Measurements from ENCODE around the gene PLEKHG5. TPM values are rescaled to one million over a fixed set of nuclear protein-coding genes. Genes with fewer than 3 reads are reported as not detected.

Gene PLEKHG5
- total RNA-seq, 1 experiment from 2014 or later = not detected

DNA sequence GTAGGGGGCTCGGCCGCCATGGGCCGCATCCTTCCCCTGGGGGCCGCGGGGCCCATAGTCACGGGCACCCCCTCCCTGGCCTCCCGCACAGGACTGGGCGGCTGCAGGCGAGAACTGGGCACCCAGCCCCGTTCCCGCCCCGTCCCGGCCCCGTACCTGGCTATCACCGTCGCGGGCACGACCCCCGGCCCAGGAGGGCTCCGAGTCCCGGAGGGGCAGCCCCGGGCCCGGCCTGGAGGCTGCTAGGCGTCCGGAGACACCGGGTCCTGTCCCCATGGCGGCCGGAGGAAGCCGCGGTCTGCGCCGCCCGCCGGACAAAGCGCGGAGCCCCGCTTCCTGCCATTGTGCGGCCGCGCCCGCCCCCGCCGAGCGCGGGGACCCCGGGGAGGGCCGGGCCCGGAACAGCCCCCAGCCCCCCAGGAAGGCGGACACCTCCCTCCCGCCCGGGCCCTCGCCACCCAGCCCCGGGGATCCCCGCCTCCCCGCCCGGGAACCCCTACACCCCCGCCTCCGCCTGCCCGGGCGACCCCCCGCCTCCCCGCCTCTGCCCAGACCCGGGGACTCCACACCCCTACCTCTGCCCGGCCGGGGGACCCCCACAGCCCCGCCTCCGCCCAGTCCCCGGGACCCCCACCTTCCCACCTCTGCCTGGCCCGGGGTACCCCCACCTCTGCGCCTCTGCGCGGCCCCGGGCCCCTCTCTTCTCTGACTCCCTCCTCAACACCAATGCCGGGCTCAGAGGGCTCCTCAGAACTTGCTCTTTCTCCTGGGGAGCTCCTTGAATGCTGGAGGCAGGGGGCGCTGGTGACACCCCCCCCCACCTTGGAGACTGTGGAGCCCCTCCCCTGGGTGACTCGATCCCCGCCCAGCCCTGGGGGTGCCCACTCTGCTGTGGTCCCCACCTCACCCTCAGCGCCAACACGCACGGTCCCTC is 6.0 kb downstream of the PLEKHG5 start:
- no peaks in the 10 kb centered on the region for H3K36me3 ChIP-seq (ENCODE audit: insufficient read depth, low read length)
- H3K4me1 ChIP-seq (ENCODE audit: low read length) = peaks cover 6% of the 10 kb centered on the region
- H2AFZ ChIP-seq (ENCODE audit: low read length) = no peak overlapping the region
- H3K79me2 ChIP-seq (ENCODE audit: low read length) = no peaks in the 10 kb centered on the region
- H3K9me3 ChIP-seq (ENCODE audit: low read length) = no peaks in the 10 kb centered on the region
- H3K9ac ChIP-seq (ENCODE audit: low read length) = no peak overlapping the region
- no peak overlapping the region for H3K4me2 ChIP-seq (ENCODE audit: low read depth, low read length, poor library complexity, severe bottlenecking)
- no peak overlapping the region for H3K4me3 ChIP-seq (ENCODE audit: low read length)
- no peaks in the 10 kb centered on the region for H4K20me1 ChIP-seq (ENCODE audit: insufficient read depth, low read depth, low read length)
- no peaks in the 10 kb centered on the region for H3K27me3 ChIP-seq (ENCODE audit: low read length)
- no peaks in the 10 kb centered on the region for H3K9me2 ChIP-seq (replicated peaks; ENCODE audit: insufficient read depth, low read length)
- DNase-seq = no peak
- no peak overlapping the region for H3K27ac ChIP-seq (ENCODE audit: low read length)

DNA sequence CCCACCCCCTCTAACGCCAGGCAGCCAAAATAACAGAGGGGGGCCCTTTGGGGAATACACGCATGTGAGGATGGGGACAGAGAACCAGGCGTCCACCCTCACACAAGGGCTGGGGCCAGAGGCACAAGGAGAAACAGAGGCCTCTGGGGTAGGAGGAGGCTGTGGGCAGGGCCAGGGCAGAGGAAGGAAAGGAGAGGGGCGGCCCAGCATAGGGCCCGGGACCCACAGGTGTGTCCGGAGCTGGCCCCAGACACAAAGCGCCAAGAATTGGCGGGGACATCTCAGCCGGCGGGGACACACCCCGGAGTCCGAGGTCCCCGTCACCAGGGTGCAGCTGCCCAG is 6.7 kb downstream of the PLEKHG5 start:
- no peaks in the 10 kb centered on the region for H4K20me1 ChIP-seq (ENCODE audit: insufficient read depth, low read depth, low read length)
- no peaks in the 10 kb centered on the region for H3K9me2 ChIP-seq (replicated peaks; ENCODE audit: insufficient read depth, low read length)
- H3K27me3 ChIP-seq (ENCODE audit: low read length) = no peaks in the 10 kb centered on the region
- H3K9ac ChIP-seq (ENCODE audit: low read length) = no peak overlapping the region
- H3K4me1 ChIP-seq (ENCODE audit: low read length) = no peaks in the 10 kb centered on the region
- DNase-seq = no peak
- no peaks in the 10 kb centered on the region for H3K79me2 ChIP-seq (ENCODE audit: low read length)
- no peak overlapping the region for H3K4me3 ChIP-seq (ENCODE audit: low read length)
- H3K9me3 ChIP-seq (ENCODE audit: low read length) = no peaks in the 10 kb centered on the region
- H3K36me3 ChIP-seq (ENCODE audit: insufficient read depth, low read length) = no peaks in the 10 kb centered on the region
- no peak overlapping the region for H2AFZ ChIP-seq (ENCODE audit: low read length)
- H3K27ac ChIP-seq (ENCODE audit: low read length) = no peak overlapping the region
- H3K4me2 ChIP-seq (ENCODE audit: low read depth, low read length, poor library complexity, severe bottlenecking) = no peak overlapping the region

DNA sequence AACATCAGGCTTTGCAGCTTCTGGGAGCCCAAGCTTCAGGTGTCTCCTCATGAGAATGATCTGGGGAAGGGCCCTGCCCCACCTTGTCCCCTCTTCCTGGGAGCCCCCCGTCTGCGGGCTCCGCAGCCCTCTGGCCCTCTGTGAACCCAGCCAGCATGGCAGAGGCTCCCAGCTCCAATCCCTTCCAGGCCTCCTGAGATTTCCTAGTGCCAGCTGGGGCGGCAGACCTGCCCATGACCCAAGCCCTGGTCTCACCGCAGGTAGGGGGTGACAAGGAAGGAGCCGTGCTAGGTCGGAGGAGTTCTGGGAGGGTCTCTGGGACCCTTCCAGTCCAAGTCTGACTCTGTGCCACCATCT is 7.7 kb downstream of the PLEKHG5 start:
- no peaks in the 10 kb centered on the region for H3K36me3 ChIP-seq (ENCODE audit: insufficient read depth, low read length)
- no peaks in the 10 kb centered on the region for H4K20me1 ChIP-seq (ENCODE audit: insufficient read depth, low read depth, low read length)
- no peak overlapping the region for H2AFZ ChIP-seq (ENCODE audit: low read length)
- DNase-seq = no peak
- H3K79me2 ChIP-seq (ENCODE audit: low read length) = no peaks in the 10 kb centered on the region
- H3K4me3 ChIP-seq (ENCODE audit: low read length) = no peak overlapping the region
- no peak overlapping the region for H3K4me2 ChIP-seq (ENCODE audit: low read depth, low read length, poor library complexity, severe bottlenecking)
- no peaks in the 10 kb centered on the region for H3K27me3 ChIP-seq (ENCODE audit: low read length)
- H3K9me3 ChIP-seq (ENCODE audit: low read length) = no peaks in the 10 kb centered on the region
- H3K9me2 ChIP-seq (replicated peaks; ENCODE audit: insufficient read depth, low read length) = no peaks in the 10 kb centered on the region
- no peak overlapping the region for H3K9ac ChIP-seq (ENCODE audit: low read length)
- H3K27ac ChIP-seq (ENCODE audit: low read length) = no peak overlapping the region
- H3K4me1 ChIP-seq (ENCODE audit: low read length) = no peaks in the 10 kb centered on the region

DNA sequence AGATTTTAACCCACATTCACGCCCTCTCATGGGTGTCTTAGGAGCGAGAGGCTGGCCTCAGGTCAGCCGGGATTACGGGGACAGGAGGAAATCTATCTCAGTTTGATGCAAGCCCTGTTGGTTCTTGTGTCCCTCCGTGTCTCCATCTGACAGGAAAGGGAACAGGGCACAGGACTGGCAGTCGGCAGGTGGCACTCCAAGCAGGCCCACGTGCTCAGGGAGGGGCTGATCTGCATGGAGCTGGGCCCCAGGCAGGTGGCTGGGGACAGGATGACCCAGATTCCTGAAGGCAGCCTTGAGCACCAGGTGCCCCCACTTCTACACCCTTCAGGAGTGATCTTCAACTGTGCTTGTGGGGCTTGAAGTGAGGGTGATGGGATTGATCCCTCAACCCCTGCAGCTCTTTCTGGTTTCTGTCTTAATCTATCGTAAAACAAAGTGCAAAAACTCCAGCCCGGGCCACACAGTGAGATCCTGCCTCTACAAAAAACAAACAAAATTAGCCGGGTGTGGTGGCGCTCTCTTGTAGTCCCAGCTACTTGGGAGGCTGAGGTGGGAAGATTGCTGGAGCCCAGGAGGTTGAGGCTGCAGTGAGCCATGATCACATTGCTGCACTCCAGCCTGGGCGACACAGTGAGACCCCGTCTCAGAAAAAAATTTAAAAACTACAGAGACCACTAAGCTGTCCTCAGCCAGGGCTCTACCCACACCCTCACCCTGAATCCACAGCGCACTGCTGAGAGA is 8.3 kb downstream of the PLEKHG5 start:
- H3K79me2 ChIP-seq (ENCODE audit: low read length) = no peaks in the 10 kb centered on the region
- H3K4me2 ChIP-seq (ENCODE audit: low read depth, low read length, poor library complexity, severe bottlenecking) = no peak overlapping the region
- no peak overlapping the region for H3K27ac ChIP-seq (ENCODE audit: low read length)
- H4K20me1 ChIP-seq (ENCODE audit: insufficient read depth, low read depth, low read length) = no peaks in the 10 kb centered on the region
- H3K9me2 ChIP-seq (replicated peaks; ENCODE audit: insufficient read depth, low read length) = no peaks in the 10 kb centered on the region
- H2AFZ ChIP-seq (ENCODE audit: low read length) = no peak overlapping the region
- H3K4me1 ChIP-seq (ENCODE audit: low read length) = no peaks in the 10 kb centered on the region
- no peak overlapping the region for H3K9ac ChIP-seq (ENCODE audit: low read length)
- DNase-seq = no peak
- no peaks in the 10 kb centered on the region for H3K36me3 ChIP-seq (ENCODE audit: insufficient read depth, low read length)
- no peaks in the 10 kb centered on the region for H3K9me3 ChIP-seq (ENCODE audit: low read length)
- H3K27me3 ChIP-seq (ENCODE audit: low read length) = no peaks in the 10 kb centered on the region
- no peak overlapping the region for H3K4me3 ChIP-seq (ENCODE audit: low read length)

DNA sequence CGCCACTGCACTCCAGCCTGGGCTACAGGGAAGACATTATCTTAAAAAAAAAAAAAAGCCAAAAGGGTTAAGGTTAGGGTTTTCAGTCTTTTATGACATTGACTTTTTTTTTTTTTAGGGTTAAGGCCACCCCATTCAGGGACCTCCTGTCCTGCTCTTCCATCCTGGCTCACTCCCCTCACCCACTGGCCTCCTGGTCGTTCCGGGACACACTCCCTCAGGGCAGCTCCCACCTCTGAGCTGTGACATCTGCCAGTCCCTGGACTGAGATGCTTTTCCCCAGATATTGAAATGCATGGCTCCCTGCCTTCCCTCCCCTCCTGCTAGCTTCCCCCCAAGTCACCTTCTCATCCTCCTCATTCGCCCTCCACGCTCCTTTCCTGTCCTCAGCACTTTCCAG is 9.6 kb downstream of the PLEKHG5 start:
- Histone ChIP-seq H3K4me1 (ENCODE audit: low read length) (no peaks in the 10 kb centered on the region), H3K9ac (ENCODE audit: low read length) (no peak overlapping the region), H2AFZ (ENCODE audit: low read length) (no peak overlapping the region), H3K27ac (ENCODE audit: low read length) (no peak overlapping the region), H4K20me1 (ENCODE audit: insufficient read depth, low read depth, low read length) (no peaks in the 10 kb centered on the region), H3K4me2 (ENCODE audit: low read depth, low read length, poor library complexity, severe bottlenecking) (no peak overlapping the region), H3K79me2 (ENCODE audit: low read length) (no peaks in the 10 kb centered on the region), H3K36me3 (ENCODE audit: insufficient read depth, low read length) (no peaks in the 10 kb centered on the region), H3K27me3 (ENCODE audit: low read length) (no peaks in the 10 kb centered on the region), H3K4me3 (ENCODE audit: low read length) (no peak overlapping the region), H3K9me2 (replicated peaks; ENCODE audit: insufficient read depth, low read length) (no peaks in the 10 kb centered on the region), H3K9me3 (ENCODE audit: low read length) (no peaks in the 10 kb centered on the region)
- no peak for DNase-seq

DNA sequence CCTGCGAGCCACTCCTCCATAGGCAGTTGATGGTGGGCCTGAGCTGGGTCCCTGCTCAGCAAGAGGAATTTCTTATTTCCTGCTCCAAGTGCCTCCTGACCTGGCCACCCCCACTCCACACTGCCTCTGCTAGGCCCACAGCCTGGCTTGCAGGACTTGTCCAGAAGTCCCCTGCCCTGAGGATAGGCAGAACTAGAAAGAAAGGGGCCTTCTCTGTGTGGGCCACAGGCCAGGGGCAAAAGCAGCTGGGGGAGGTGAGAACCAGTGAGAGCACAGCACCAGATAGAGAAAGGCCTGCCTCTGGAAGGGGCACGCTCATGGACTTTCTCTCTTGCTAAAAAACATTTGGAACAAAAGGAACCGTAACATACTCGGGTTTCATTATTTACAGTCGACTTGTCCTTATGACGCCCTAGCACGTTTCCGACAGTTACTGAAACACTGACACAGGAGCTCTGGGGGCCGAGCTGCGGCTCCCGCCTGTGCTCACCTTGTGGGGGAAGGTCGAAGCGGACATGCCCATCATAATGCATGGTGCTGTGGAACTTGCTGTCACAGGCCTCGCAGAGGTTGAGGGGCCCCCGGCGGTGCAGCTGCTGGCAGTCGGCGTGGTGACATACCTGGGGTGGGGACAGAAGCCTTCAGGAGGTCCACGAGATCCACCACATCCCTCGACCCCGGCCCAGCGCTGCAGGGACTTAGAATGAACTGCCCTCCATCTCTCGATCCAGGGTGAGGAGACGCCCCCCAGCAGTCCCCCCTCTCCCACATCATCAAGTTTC is 14.2 kb downstream of the PLEKHG5 start:
- no peak overlapping the region for H2AFZ ChIP-seq (ENCODE audit: low read length)
- no peak for DNase-seq
- 0 out of 2 replicates have a peak, but pooled peaks cover 2% of the 10 kb centered on the region for H3K4me1 ChIP-seq (ENCODE audit: low read length)
- H3K9me3 ChIP-seq (ENCODE audit: low read length) = no peaks in the 10 kb centered on the region
- H3K9ac ChIP-seq (ENCODE audit: low read length) = no peak overlapping the region
- H3K4me3 ChIP-seq (ENCODE audit: low read length) = no peak overlapping the region
- 0 out of 2 replicates have a peak, but pooled peaks cover 4% of the 10 kb centered on the region for H4K20me1 ChIP-seq (ENCODE audit: insufficient read depth, low read depth, low read length)
- no peaks in the 10 kb centered on the region for H3K9me2 ChIP-seq (replicated peaks; ENCODE audit: insufficient read depth, low read length)
- H3K36me3 ChIP-seq (ENCODE audit: insufficient read depth, low read length) = no peaks in the 10 kb centered on the region
- no peak overlapping the region for H3K4me2 ChIP-seq (ENCODE audit: low read depth, low read length, poor library complexity, severe bottlenecking)
- H3K27ac ChIP-seq (ENCODE audit: low read length) = no peak overlapping the region
- no peaks in the 10 kb centered on the region for H3K27me3 ChIP-seq (ENCODE audit: low read length)
- H3K79me2 ChIP-seq (ENCODE audit: low read length) = no peaks in the 10 kb centered on the region

DNA sequence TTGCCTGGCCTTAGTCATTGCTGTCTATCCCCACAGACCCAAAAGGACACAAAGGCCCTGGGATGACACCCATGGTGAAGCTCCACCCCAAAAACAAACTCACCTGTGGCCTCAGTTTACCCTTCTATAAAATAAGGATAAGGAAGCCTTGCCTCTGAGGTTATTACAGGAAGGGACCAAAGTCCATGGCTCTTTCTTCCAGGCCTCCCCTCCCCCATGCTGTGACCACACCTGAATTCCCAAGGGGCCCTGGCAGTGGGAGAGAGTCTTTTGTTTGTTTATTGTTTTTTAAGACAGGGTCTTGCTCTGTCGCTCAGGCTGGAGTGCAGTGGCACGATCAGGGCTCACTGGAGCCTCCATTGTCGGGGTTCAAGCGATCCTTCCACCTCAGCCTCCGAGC is 15.0 kb downstream of the PLEKHG5 start:
- H3K9me2 ChIP-seq (replicated peaks; ENCODE audit: insufficient read depth, low read length) = no peaks in the 10 kb centered on the region
- no peaks in the 10 kb centered on the region for H3K27me3 ChIP-seq (ENCODE audit: low read length)
- H3K4me1 ChIP-seq (ENCODE audit: low read length) = 0 out of 2 replicates have a peak, but pooled peaks cover 2% of the 10 kb centered on the region
- H3K9me3 ChIP-seq (ENCODE audit: low read length) = no peaks in the 10 kb centered on the region
- no peak overlapping the region for H3K9ac ChIP-seq (ENCODE audit: low read length)
- H3K27ac ChIP-seq (ENCODE audit: low read length) = no peak overlapping the region
- no peak overlapping the region for H2AFZ ChIP-seq (ENCODE audit: low read length)
- no peak for DNase-seq
- H3K79me2 ChIP-seq (ENCODE audit: low read length) = no peaks in the 10 kb centered on the region
- H4K20me1 ChIP-seq (ENCODE audit: insufficient read depth, low read depth, low read length) = 0 out of 2 replicates have a peak, but pooled peaks cover 4% of the 10 kb centered on the region
- H3K4me2 ChIP-seq (ENCODE audit: low read depth, low read length, poor library complexity, severe bottlenecking) = no peak overlapping the region
- H3K36me3 ChIP-seq (ENCODE audit: insufficient read depth, low read length) = no peaks in the 10 kb centered on the region
- no peak overlapping the region for H3K4me3 ChIP-seq (ENCODE audit: low read length)

Measured in Karpas-422 (cell line).